ENCODE results near the gene GRB10.

- TF ChIP-seq CTCF (IDR thresholded peaks at IDR 0.05) (no peak), POLR2AphosphoS5 (IDR thresholded peaks at IDR 0.05) (no peak)
These were observed 69.4 kb downstream of the GRB10 start for GRCh38 chr7:50713123-50713965.
